ENCODE measurements around the gene TNP2.

The TNP2 gene

DNA sequence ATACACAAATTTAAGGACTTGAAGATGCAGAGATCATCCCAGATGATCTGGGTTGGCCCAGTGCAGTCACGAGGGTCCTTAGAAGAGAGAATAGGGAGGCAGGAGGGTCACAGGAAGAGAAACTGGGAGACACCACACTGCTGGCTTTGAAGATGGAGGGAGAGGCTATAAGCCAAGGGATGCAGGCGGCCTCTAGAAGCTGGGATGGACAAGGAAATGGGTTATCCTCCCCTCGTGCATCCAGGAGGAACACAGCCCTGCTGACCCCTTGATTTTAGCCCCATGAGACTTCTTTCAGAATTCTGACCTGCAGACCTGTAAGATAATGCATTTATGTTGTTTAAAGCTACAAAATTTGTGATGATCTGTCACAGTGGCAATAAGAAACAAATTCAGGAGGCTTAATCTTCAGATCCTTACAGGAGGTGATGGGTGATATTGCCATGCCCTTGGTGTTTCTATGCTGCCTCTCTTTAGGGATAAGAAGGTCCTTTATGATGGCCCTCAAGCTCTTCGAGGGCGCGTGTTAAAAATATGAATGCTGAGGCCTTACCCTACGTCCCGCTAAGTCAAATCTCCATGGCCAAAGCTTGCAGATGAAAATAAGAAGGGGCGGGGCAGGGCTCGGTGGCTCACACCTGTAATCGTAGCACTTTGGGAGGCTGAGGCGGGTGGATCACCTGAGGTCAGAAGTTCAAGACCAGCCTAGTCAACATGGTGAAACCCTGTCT, 8.6 kb upstream of the TNP2 start:
- FAIRE-seq (no peak), DNase-seq (ENCODE audit: insufficient read length, low spot score) (no peak)
- TF ChIP-seq POLR2A (IDR thresholded peaks at IDR 0.05; ENCODE audit: low read depth, low read length) = no peak

DNA sequence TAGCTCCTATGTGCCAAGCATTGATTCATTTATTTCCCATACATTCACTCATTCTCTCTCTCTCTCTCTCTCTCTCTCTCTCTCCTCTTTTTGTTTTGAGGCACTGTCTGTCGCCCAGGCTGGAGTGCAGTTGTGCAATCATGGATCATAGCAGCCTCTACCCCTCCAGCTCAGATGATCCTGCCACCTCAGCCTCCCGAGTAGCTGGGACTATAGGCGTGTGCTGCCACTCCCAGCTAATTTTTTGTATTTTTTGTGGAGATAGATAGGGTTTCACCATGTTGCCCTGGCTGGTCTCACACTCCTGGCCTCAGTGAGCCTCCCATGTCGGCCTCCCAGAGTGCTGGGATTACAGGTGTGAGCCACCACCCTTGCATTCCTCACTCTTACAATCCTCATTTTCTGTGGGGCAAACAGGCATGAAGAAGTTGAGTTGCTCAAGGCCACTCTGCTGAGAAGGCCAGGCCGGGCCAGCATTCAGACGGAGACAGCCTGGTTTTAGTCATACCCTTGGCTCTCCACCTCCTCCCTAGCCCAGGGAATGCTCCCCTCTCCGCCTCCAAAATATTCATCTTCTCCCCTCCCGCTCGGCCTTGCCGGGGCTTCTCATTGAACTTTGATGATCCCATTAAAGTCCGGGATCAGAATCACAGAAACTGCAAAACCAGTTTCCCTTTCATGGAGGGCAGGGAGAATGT, 7.9 kb upstream of the TNP2 start:
- TF ChIP-seq POLR2A (IDR thresholded peaks at IDR 0.05; ENCODE audit: low read depth, low read length) = no peak
- no peak for DNase-seq (ENCODE audit: insufficient read length, low spot score)
- no peak for FAIRE-seq

DNA sequence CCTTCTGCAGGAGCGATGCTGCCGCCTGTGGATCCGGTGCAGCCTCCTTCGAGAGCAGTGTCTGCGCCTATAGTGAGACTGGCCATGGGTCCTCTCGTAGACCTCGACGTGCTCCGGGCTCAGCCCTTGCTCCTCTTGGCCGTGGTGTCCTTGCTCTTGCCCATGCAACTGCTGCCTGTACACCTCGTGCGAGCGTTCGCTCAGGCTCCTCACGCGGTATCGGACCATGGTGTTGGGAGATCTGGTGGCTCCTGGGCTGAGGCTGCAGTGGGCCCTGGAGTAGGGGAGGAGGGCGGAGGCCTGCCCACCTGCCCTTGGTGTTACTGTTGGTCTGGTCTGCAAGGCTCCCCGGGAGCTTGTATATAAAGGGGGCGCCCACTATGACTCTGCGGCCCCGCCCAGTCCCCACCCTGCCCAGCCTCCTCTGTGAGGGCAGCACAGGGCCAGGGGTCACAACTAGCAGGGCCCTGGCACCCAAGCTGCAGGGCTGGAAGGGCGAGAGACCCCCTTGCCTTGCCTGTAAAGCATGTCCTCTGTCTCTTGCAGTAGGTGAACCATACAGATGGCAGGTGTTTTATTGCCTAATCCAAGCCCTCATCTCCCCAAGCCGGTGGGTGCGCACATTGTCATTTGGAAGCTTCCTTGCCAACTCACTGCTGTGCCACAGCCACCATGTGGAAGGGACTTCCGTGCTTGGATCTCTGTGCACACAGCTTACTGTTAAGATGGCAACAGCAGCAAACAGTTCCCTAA, 7.2 kb upstream of the TNP2 start, which contains the start of gene PRM2:
TSS of gene PRM2 (minus strand) at position 338 of the 753 bp plus-strand sequence. CDS start at position 228, 110 bp downstream.
- FAIRE-seq (no peak), DNase-seq (ENCODE audit: insufficient read length, low spot score) (no peak)
- no peak for TF ChIP-seq POLR2A (IDR thresholded peaks at IDR 0.05; ENCODE audit: low read depth, low read length)

DNA sequence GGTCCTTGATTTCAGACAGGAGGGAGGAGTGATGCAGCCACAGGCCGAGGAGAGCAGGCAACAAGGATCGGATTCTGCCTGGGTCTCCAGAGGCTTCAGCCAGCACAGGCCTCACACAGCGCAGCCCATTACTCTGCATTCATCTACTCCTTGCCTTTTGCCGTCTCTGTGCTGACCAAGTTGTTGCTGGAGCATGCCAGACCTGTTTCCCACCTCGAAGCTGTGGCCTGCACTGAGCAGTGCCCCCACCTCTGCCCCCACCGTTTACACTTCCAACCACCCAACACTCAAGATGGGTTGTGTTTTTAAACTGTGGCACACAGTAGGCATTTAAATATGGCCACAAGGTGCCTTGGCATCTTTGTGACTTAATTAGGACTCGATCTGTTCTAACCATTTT, 5.8 kb upstream of the TNP2 start:
- TF ChIP-seq POLR2A (IDR thresholded peaks at IDR 0.05; ENCODE audit: low read depth, low read length) = no peak
- no peak for DNase-seq (ENCODE audit: insufficient read length, low spot score)
- FAIRE-seq = no peak

DNA sequence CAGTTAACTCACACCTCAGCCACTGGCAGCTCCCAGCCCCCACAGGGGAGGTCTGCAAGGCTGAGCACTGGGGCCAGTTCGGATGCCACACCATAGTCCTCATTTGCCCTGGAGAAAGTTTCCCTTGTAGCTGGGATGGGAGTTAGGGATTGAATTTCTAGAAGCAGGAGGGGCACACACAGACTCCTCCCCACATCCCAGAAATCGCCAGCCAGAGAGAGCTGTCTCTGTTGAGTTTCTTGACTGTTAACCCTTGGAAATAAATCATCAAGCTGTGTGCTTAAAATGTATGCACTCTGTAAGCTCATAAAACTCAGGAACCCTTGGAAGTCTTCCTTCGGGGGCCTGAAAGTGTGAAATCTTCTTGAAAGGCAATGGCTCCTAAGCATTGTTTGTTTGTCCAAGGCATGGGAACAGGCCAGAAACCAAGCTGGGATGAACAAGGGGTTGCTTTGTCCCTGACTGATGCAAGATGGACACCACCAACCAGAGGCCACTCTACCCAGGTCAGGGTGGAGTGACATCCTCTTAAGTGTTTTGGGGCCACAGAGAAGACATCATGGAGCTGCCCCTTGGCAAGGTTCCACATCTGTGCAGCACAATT, 4.7 kb upstream of the TNP2 start:
- FAIRE-seq (no peak), DNase-seq (ENCODE audit: insufficient read length, low spot score) (no peak)
- no peak for TF ChIP-seq POLR2A (IDR thresholded peaks at IDR 0.05; ENCODE audit: low read depth, low read length)

DNA sequence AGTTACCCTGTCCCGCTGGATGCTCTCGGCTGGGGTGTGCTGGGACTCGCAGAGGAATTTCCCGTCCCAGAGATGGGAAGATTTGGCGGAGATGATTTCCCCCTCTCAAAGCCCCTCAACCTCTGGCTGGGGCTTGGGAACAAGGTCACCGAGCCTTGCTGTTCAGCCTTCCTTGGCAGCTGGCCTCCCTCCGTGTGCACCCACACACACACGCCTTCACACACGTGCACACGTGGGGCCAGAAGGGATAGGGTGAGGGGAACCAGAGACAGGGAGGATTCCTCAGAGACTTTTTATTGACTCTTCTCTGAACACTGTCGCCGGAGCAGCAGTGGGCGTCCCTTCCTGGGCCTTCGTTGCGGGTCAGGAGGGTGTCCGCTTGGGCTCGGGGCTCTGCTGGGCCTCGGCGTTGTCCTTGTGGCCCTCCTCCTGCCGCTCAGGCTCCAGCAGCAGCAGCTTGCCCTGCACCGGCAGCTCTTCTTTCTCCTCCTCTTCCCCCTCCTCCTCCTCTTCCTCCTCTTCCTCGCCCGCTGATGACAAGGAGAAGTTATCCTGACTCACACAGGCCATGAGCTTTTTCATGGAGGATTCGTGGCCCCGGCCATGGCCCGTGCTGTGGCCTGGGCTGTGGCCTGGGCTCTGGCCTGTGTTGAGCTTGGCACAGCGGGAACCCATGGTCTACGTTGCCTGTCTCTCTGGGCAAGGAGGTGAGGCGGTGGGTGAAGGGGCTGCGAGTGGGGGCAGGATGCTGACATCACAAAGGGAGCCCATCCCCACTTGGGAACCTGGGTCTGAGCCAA, 4.0 kb upstream of the TNP2 start, which contains the start of gene PRM3:
TSS of gene PRM3 (minus strand) at position 709 of the 800 bp plus-strand sequence. CDS start at position 675, 34 bp downstream.
- no peak for TF ChIP-seq POLR2A (IDR thresholded peaks at IDR 0.05; ENCODE audit: low read depth, low read length)
- DNase-seq (ENCODE audit: insufficient read length, low spot score) (no peak), FAIRE-seq (no peak)

DNA sequence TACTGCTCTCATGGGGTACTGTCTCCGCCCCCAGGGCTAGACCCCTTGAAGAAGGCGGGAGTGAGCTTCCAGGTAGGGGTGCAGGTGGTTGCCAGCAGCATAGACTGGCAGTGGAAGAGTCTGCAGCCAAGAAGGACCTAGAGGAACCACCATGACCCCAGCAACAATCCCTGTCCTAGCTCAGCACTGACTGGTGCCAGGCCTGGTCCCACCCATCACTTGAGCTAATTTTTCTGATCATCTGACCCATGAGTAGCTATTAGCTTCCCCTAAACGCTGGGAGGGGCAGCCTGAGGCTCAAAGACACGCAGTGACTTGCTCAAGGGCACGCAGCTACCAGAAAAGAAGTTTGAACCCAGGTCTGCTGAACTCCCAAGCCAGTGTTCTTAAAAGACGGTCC, 3.4 kb upstream of the TNP2 start:
- DNase-seq (ENCODE audit: insufficient read length, low spot score) = no peak
- no peak for TF ChIP-seq POLR2A (IDR thresholded peaks at IDR 0.05; ENCODE audit: low read depth, low read length)
- no peak for FAIRE-seq

DNA sequence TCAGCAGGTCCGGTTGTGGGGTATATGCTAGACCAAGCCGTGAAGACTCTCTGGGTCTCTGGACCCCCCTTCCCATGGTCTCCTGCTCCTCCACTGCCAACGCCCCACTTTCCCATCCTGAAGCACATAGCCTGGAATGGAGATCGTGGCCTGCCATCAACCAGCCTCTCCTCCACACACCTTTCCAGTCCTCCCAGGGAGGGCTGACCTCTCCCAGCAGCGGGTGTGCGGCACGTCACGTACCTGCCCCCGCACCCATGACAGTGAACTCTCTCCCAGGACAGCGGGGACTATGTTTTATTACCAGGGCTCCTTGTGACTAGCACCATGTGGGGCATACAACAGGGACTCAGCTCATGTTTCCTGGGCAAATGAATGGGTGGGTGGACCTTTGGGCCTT, 2.5 kb upstream of the TNP2 start:
- TF ChIP-seq POLR2A (IDR thresholded peaks at IDR 0.05; ENCODE audit: low read depth, low read length) = no peak
- DNase-seq (ENCODE audit: insufficient read length, low spot score) (no peak), FAIRE-seq (no peak)

DNA sequence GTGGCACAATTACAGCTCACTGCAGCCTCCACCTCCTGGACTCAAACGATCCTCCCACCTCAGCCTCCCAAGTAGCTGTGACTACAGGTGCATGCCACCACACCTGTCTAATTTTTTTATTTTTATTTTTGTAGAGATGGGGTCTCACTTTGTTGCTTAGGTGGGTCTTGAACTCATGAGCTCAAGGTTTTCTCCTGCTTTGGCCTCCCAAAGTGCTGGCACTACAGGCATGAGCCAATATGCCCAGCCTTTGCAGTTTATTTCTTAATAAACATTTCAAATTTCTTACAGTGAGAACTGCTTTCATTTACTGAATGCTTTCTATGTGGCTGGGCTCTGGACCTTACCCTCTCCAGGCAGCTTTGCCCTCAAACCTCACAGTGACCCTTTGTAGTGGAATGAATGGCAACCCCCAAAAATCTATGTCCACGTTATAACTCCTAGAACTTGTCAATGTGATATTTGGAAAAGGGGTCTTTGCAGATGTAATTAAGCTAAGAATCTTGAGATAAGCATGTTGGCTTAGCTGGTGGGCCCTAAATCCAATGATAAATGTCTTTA, 1.6 kb upstream of the TNP2 start:
- DNase-seq (ENCODE audit: insufficient read length, low spot score) (no peak), FAIRE-seq (no peak)
- no peak for TF ChIP-seq POLR2A (IDR thresholded peaks at IDR 0.05; ENCODE audit: low read depth, low read length)

DNA sequence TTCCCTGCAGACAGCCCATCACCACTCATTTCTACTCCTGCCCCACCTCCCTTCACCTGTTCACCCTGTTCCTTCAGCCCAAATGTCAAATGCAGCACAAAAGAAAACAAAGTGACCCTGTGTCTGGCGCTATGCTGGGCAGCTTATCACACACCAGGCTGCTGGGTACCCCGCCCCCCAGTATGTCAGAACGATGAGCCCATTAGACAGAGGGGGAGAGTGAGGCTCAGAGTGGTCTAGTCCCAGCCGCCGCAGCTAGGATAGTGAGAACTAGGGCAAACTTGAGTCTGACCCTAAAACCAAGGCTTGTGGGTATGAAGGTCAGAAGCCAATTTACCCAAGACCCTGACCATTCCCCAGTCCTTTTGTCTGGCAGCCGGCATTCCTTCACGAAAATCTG, 4.0 kb downstream of the TNP2 start:
- TF ChIP-seq POLR2A (IDR thresholded peaks at IDR 0.05; ENCODE audit: low read depth, low read length) = no peak
- FAIRE-seq (no peak), DNase-seq (ENCODE audit: insufficient read length, low spot score) (no peak)

DNA sequence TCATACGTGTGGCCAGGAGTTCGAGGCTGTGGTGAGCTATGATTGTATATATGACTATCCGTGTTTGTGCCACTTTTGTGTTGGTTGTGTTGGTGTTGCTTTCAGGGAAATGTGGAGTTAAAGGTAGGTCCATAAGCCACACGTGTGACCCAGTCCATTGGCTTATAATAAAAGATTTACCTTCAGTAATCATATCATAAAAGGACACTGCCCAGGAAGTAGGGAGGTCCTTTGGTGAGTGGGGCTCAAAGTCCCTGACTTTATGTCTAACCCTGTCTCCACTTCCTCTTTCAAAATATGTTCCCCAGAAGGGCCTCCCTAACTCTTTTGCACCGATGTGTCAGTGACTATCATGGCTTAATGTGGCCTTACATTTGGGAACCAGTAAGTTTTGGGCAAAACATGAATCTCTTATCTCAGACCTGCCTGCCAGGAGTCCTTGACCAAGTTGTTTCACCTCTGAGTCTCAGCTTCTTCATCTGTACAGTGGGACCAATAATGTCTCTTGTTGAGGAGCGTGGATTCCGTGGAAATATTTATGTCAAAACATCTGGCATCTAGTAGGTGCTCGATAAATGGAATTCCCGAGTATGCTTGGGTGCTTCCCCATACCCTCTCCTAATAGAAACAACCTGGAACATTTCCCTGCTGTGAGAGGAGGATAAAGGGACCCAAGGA, 4.8 kb downstream of the TNP2 start:
- FAIRE-seq (no peak), DNase-seq (ENCODE audit: insufficient read length, low spot score) (no peak)
- TF ChIP-seq POLR2A (IDR thresholded peaks at IDR 0.05; ENCODE audit: low read depth, low read length) = no peak

DNA sequence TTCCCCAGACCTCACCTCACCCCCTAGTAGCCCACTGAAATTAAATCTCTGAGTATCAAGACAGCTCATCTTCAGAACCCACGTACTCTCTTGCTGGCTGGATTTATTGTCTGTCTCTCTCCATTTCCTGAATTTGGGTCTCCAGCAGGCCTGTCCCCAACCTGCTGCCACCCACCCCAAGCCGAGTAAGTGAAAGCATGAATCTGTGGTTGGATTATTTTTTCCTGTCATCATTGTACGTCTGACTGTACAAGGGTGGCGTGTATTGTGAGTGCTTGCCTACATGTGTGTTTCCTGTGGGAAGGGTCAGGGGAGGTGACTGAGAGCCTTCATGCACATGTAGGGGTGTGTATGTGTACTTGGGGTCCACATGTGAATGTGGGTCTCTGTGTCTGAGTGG, 5.4 kb downstream of the TNP2 start:
- no peak for FAIRE-seq
- TF ChIP-seq POLR2A (IDR thresholded peaks at IDR 0.05; ENCODE audit: low read depth, low read length) = no peak
- no peak for DNase-seq (ENCODE audit: insufficient read length, low spot score)
